ENCODE measurements around the gene ALG12.

- no peak for TF ChIP-seq CTCF (IDR thresholded peaks at IDR 0.05; ENCODE audit: insufficient read depth, low read length, poor library complexity, severe bottlenecking)
- no peak for TF ChIP-seq EZH2phosphoT487 (conservative IDR thresholded peaks at IDR 0.05; ENCODE audit: low read length)
These were observed 18.1 kb upstream of the ALG12 start for GRCh38 chr22:49936018-49936972.

All from SU-DHL-6 (cell line).